GM12878 (cell line): ENCODE results near the gene MAP7. TPM values are rescaled to one million over a fixed set of nuclear protein-coding genes. Genes with fewer than 3 reads are reported as not detected.

Experiments used
- ATAC-seq: fragments of 200-7000 bp; cut with Tn5 transposase; 3 replicates; pipeline ENCODE4 v1.9.1; 2020; ENCODE audit warnings: mild to moderate bottlenecking, moderate library complexity
- BruUV-seq: library from RNA; stranded (reverse); fragments of 400-500 nt; replicated peaks from 2 replicates; lab custom pipeline; 2021; lab: Mats Ljungman, UMichigan
- CTCF ChIA-PET: fragments of 300-600 bp; sonication (Branson Sonifier 250); formaldehyde crosslinking; extraction: SDS; loops from one replicate; lab custom pipeline; 2021; ENCODE audit warnings: inconsistent platforms; lab: Yijun Ruan, JAX
- POLR2A ChIA-PET: fragments of 350-600 bp; formaldehyde crosslinking; extraction: SDS; loops from one replicate; lab custom pipeline; 2021; ENCODE audit warnings: inconsistent platforms; lab: Charles Lee
- RAD21 ChIA-PET: fragments of 300-600 bp; sonication (Branson Sonifier 250); formaldehyde crosslinking; loops from one replicate; lab custom pipeline; 2023; ENCODE audit warnings: antibody characterized with exemption; ENCODE audit not compliant: unreplicated experiment; lab: Charles Lee
- SMC1A ChIA-PET: fragments of 300-600 bp; sonication (Branson Sonifier 250); formaldehyde crosslinking; loops from one replicate; lab custom pipeline; 2023; ENCODE audit not compliant: unreplicated experiment, uncharacterized antibody; lab: Charles Lee
- DNase-seq: peaks from one replicate; pipeline ENCODE4 v3.0.0-alpha.2; 2011; ENCODE audit warnings: low read depth, low spot score
- FAIRE-seq: peaks from 3 replicates; lab custom pipeline; 2011; peaks lifted over from hg19 to GRCh38; lab: Jason Lieb, UNC
- H2AFZ ChIP-seq: 2 replicates; pipeline ENCODE4 v1.6.0; 2011; ENCODE audit warnings: low read depth, low read length, control low read depth; ENCODE audit not compliant: control insufficient read depth
- H3K27ac ChIP-seq: 2 replicates; pipeline ENCODE4 v1.5.1; 2011; ENCODE audit warnings: control low read depth; ENCODE audit not compliant: control insufficient read depth, insufficient read depth
- H3K27me3 ChIP-seq, 2 experiments: replicated peaks in 1 of 2; 2 replicates each; pipeline versions ENCODE4 v1.6.0 to v1.6.1; 2011; ENCODE audit warnings: low read length in 1 of 2; ENCODE audit not compliant: control insufficient read depth in 2 of 2, insufficient read depth in 2 of 2
- H3K36me3 ChIP-seq, 2 experiments: 2 replicates each; pipeline ENCODE4 v1.5.1; 2011; ENCODE audit warnings: low read length in 1 of 2; ENCODE audit not compliant: control insufficient read depth in 2 of 2, insufficient read depth in 2 of 2
- H3K4me1 ChIP-seq: 2 replicates; pipeline ENCODE4 v1.6.1; 2011; ENCODE audit warnings: mild to moderate bottlenecking, low read length, moderate library complexity, mixed read lengths; ENCODE audit not compliant: control insufficient read depth, insufficient read depth
- H3K4me2 ChIP-seq: 2 replicates; pipeline ENCODE4 v1.6.0; 2011; ENCODE audit warnings: control low read depth; ENCODE audit not compliant: control insufficient read depth, insufficient read depth
- H3K4me3 ChIP-seq: fragments of 200-600 bp; sonication (generic); 2 replicates; pipeline ENCODE4 v1.5.1; 2016
- H3K79me2 ChIP-seq: 2 replicates; pipeline ENCODE4 v1.6.0; 2011; ENCODE audit warnings: low read length; ENCODE audit not compliant: control insufficient read depth, insufficient read depth
- H3K9ac ChIP-seq: 2 replicates; pipeline ENCODE4 v1.8.0; 2011; ENCODE audit warnings: low read length, control low read depth, mixed read lengths; ENCODE audit not compliant: control insufficient read depth, insufficient read depth
- H3K9me3 ChIP-seq: replicated peaks from 3 replicates; pipeline ENCODE4 v1.5.1; 2011; ENCODE audit warnings: mild to moderate bottlenecking, low read length; ENCODE audit not compliant: control insufficient read depth, insufficient read depth
- H4K20me1 ChIP-seq: 2 replicates; pipeline ENCODE4 v1.6.0; 2011; ENCODE audit not compliant: control insufficient read depth, insufficient read depth
- HDAC6 ChIP-seq: fragments of 200-600 bp; sonication (generic); IDR thresholded peaks from one replicate; pipeline ENCODE4 v1.8.0; 2017; ENCODE audit warnings: antibody characterized with exemption; ENCODE audit not compliant: unreplicated experiment
- NFYB ChIP-seq: IDR thresholded peaks from 2 replicates; pipeline ENCODE4 v1.6.1; 2011; ENCODE audit warnings: low read depth, mild to moderate bottlenecking, low read length, improper control_type of control experiment, moderate library complexity; ENCODE audit not compliant: insufficient read depth
- WGBS: methylation state at CpG from one replicate; pipeline ENCODE4 v1.1.6; 2016; ENCODE audit warnings: low lambda C conversion rate; ENCODE audit not compliant: insufficient replicate concordance, insufficient coverage; ENCODE audit errors: missing lambda C conversion rate; 5-methylcytosine and 5-hydroxymethylcytosine counted together
- in situ Hi-C: fragments of 300-500 bp; cut with MboI; formaldehyde crosslinking; loops from 9 replicates; pipeline ENCODE4 v1.14.3; 2018; ENCODE audit warnings: mixed read lengths
- intact Hi-C: fragments of 100-400 bp; cut with micrococcal nuclease; formaldehyde crosslinking; loops from one replicate; pipeline ENCODE4 v1.14.2; 2022; ENCODE audit not compliant: unreplicated experiment
- polyA plus RNA-seq, 11 experiments: library from polyadenylated mRNA; depleted of rRNA in 4 of 11; unstranded in 6 of 11; stranded (reverse) in 5 of 11; fragments of >200 nt; fragmentation: Nextera tagmentation in 4 of 11; fragmentation: Illumina TruSeq in 1 of 11; extraction: Ambion mirVana in 4 of 11; extraction: Trizol in 1 of 11; gene quantifications; 1 replicate in 1 of 11; 2 replicates in 10 of 11; pipeline versions ENCODE4 v1.2.1 to v1.2.3, GENCODE V29; 2011 to 2016; ENCODE audit warnings: inconsistent platforms in 2 of 11, missing spikeins in 2 of 11, low read depth in 1 of 11
- total RNA-seq, 4 experiments: library from RNA; depleted of rRNA in 3 of 4; stranded (reverse); fragments of >200 nt in 3 of 4; fragmentation: Illumina TruSeq in 1 of 4; extraction: Trizol in 1 of 4; gene quantifications; 2 replicates each; pipeline versions ENCODE4 v1.2.1 to v1.2.3, GENCODE V29; 2013 to 2021
- TF ChIP-seq, protein P1 (sequence below): fragments of 450-650 bp; IDR thresholded peaks from 2 replicates; pipeline ENCODE4 v1.6.1; 2016; ENCODE audit warnings: mild to moderate bottlenecking

Gene MAP7
- total and polyA plus RNA-seq, 10 of the 15 experiments (the other 5 are each of a cell fraction or from before 2014, with no cell fraction given), result 0.04 to 0.17 (median 0.08) TPM; not detected in 2

DNA sequence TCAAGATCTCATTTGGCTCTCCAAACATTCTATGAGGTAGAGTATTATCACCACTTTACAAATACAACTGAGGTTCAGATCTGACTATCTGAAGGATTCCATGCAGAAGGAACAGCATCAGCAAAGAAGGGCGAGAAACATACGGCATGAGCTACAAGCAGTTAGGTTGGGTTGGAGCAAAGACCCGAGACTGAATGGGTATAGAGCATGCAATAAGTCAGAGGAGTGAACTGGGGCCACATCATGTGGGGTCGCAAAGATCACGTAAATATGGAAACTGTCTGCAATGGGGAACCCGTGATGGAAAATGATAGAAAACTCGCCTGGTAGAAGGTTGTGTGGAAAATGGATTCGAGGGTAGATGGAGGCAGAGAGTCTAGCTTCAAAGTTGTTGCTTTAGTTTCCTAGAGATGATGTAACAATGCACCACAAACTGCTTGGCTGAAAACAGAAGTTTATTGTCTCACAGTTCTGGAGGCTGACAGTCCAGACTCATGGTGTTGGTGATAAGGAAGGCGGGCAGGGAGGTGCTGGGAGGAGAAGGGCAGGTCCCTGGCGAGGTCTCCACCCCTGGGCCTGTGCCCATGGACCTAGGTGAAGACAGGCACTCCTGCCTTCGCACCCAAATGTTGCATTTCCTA lies 216.3 kb downstream of the MAP7 start:
- Histone ChIP-seq H3K9me3 (no peaks in the 10 kb centered on the region), H3K4me2 (no peak overlapping the region), H3K4me3 (no peak overlapping the region), H3K36me3 (no peaks in the 10 kb centered on the region), H4K20me1 (no peaks in the 10 kb centered on the region), H3K27ac (no peak overlapping the region), H3K4me1 (no peaks in the 10 kb centered on the region), H2AFZ (no peak overlapping the region), H3K27me3 (no peaks in the 10 kb centered on the region; a peak in 2 of 4 replicates), H3K9ac (no peak overlapping the region), H3K79me2 (no peaks in the 10 kb centered on the region)
- TF ChIP-seq HDAC6, result no peak
- TF ChIP-seq, protein P1, sequence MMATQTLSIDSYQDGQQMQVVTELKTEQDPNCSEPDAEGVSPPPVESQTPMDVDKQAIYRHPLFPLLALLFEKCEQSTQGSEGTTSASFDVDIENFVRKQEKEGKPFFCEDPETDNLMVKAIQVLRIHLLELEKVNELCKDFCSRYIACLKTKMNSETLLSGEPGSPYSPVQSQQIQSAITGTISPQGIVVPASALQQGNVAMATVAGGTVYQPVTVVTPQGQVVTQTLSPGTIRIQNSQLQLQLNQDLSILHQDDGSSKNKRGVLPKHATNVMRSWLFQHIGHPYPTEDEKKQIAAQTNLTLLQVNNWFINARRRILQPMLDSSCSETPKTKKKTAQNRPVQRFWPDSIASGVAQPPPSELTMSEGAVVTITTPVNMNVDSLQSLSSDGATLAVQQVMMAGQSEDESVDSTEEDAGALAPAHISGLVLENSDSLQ, result no peak
- DNase-seq (no peak), ATAC-seq (no peak), FAIRE-seq (no peak)
- ChIA-PET POLR2A (no interaction called here), SMC1A (interaction anchor here (1.7 kb wide), 1 partner anchor 10 kb away, joined by 4 read pairs; no protein-coding TSS in a partner anchor), CTCF (interaction anchor here (0.9 to 1.5 kb wide), 2 partner anchors 32 to 620 kb away, joined by 3 read pairs; no protein-coding TSS in a partner anchor), RAD21 (no interaction called here)
- intact Hi-C loops, result no loop called here
- no TSS peak for BruUV-seq
- WGBS, result 44% methylated on average over 11 of the region's 11 CpGs
- in situ Hi-C loops, result no loop called here

DNA sequence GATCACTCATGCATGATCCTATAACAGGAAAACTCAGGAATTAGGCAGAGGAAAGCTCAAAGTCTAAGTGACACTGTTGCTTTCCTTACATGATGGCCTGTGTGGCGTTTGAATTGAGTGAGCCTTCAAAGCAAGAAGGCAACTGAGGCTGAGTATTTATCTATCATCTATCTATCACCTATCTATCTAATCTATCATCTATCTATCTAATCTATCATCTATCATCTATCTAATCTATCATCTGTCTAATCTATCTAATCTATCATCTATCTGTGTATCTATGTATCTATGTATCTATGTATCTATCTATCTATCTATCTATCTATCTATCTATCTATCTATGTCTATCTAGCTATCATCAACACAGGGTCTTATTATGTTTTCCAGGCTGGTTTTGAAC lies 218.8 kb downstream of the MAP7 start:
- POLR2A ChIA-PET, result no interaction called here
- 0% methylated on average over 1 of the region's 1 CpG for WGBS
- H3K9me3 ChIP-seq, result no peaks in the 10 kb centered on the region
- no peak for TF ChIP-seq NFYB
- TF ChIP-seq, all 136 proteins: peak for 0
- no peak for ATAC-seq
- ChIA-PET RAD21 (no interaction called here), SMC1A (no interaction called here), CTCF (no interaction called here)
- no peaks in the 10 kb centered on the region for H3K79me2 ChIP-seq
- no peaks in the 10 kb centered on the region; a peak in 3 of 4 replicates for H3K27me3 ChIP-seq
- in situ Hi-C loops, result no loop called here
- H3K4me3 ChIP-seq, result no peak overlapping the region
- BruUV-seq, result no TSS peak
- no peak for FAIRE-seq
- no peak overlapping the region for H3K27ac ChIP-seq
- no peak overlapping the region for H3K9ac ChIP-seq
- no peak overlapping the region for H2AFZ ChIP-seq
- no peaks in the 10 kb centered on the region for H3K4me1 ChIP-seq
- no peaks in the 10 kb centered on the region for H4K20me1 ChIP-seq
- H3K4me2 ChIP-seq, result no peak overlapping the region
- intact Hi-C loops, result no loop called here
- no peaks in the 10 kb centered on the region for H3K36me3 ChIP-seq
- DNase-seq, result no peak
